Umbilical cord (tissue), 2 donors: ENCODE measurements around the gene WWOX. TPM values are rescaled to one million over a fixed set of nuclear protein-coding genes. Genes with fewer than 3 reads are reported as not detected.

Experiments
- DNase-seq: peaks from one replicate; pipeline ENCODE4 v3.0.0-alpha.2; 2015; ENCODE audit warnings: low spot score
- total RNA-seq: library from RNA; depleted of rRNA; stranded (reverse); fragments of >200 nt; gene quantifications from one replicate; pipeline ENCODE4 v1.2.3, GENCODE V29; 2014; ENCODE audit warnings: low replicate concordance; ENCODE audit not compliant: insufficient read depth

Gene WWOX
- total RNA-seq, 1 donor from 2014 or later, result 54.4 TPM

DNA sequence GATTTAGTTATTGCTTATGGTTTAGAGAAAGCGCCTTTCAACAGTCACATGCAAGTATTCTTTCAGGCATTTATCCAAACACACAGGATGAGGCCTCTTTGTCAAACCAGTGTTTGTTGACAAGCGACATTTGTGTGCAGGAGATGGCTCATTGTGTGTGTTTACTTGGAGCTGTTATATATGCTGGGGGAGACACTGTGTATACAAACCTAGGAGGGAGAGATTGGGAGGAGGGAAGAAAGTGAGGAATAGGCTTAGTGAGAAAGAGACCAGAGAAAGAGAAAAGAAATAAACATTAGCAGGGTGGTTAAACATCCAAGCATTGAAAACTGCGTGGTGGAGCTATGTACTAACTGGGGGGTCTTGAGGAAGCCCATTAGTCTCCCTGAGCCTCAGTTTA lies 1063.5 kb downstream of the WWOX start:
- no peak for DNase-seq

DNA sequence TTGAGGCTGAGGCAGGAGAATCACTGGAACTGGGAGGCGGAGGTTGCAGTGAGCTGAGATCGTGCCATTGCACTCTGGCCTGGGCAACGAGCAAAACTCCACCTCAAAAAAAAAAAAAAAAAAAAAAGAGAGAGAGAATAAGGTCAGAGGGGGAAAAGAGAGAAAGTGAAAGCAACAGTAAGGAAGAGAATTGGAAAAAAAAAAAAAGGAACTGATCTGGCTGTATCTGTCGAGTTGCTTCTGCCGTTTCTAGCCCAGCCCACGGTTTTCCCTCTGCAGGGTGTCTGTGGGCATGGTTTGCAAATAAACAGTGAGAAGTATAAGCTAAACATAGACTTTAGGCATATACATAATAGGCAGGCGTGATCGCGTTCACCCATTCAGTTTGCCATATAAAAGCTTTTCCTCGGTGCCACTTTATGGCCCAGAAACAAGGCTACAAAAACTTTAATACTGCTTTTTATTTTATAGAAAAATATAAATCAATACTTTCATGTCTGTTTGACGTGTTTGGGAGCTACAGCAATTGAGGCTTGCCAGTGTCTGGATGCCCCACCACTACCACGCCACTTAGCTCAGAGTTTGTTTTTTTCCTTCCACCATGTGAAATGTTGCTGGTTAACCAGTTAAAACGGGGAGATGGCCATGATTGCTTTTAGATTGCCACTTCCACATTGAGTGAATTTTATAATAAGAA lies 1064.4 kb downstream of the WWOX start:
- no peak for DNase-seq

GRCh38 chr16:79164388-79164995 lies 1065.0 kb downstream of the WWOX start:
- DNase-seq, result no peak

DNA sequence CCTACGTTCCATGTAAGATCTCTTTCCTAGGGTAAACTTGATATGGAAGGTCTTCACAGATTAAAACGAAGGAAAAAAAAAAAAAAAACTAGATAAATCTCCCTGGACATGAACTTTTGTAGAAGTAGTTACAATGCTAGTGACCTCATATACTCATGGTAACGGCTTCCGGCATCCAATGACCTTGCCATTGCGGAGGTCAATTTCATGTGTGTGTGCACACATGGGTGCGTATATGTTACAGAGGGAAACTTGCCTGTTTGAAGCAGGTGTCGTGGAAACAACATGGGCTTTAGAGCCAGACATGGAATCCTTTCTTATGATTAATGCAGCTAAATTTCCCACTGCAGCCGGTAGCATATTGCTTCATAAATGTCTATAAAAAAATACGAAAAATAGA lies 1065.6 kb downstream of the WWOX start:
- DNase-seq, result no peak

GRCh38 chr16:79165506-79165905 lies 1066.1 kb downstream of the WWOX start:
- no peak for DNase-seq

GRCh38 chr16:79167893-79168292 lies 1068.4 kb downstream of the WWOX start:
- no peak for DNase-seq

GRCh38 chr16:79168321-79168720 lies 1068.9 kb downstream of the WWOX start:
- DNase-seq, result no peak

DNA sequence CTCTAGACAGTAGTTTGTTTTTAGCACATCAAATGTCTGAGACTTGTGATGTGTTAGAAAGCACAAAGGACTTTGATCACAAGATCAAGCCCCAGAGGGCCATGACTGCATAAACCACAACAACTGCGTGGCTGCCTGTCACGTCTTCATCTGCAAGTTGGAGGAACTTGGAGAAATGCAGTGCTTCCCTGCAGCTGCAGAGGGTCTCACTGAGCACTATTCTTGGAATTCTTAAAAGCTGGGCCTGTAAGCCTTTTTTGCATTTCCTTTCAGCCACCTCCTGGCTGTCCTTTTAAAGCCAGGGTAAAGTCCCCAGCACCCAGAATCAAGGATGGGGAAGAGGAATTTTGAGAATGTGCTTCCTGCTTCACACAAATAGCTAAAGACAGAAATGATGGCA lies 1069.8 kb downstream of the WWOX start:
- DNase-seq, result peak; percentile 20

GRCh38 chr16:79170555-79171246 lies 1071.2 kb downstream of the WWOX start:
- peak; percentile 27 for DNase-seq

- DNase-seq, result no peak
Observed at GRCh38 chr16:79171504-79171903, 1072.0 kb downstream of the WWOX start.

GRCh38 chr16:79171931-79172705 lies 1072.7 kb downstream of the WWOX start:
- no peak for DNase-seq

DNA sequence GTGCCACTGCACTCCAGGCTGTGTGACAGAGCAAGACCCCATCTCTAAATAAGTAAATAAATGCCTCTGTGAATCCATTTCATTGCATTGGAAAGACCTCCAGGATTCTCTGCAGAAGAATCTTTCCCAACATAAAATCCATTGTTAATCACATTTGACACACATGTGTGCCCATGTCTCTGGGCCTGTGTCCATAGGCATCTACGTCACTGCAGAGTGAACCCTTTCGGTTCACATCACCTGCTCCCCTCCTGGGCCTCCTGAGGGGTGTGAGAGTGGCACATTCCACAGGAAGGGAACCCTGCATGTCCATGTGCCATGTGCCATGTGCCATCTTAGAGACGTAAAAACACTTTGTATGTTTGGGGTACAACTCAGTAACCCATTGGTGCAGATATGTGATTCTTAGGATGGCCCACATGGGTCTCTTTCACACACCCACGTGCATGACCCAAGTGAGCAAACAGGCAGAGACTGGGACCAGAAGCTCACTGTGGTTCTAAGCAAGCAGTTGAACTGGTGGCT lies 1073.6 kb downstream of the WWOX start:
- DNase-seq, result no peak

- no peak for DNase-seq
Observed at GRCh38 chr16:79173919-79174318, 1074.5 kb downstream of the WWOX start.

DNA sequence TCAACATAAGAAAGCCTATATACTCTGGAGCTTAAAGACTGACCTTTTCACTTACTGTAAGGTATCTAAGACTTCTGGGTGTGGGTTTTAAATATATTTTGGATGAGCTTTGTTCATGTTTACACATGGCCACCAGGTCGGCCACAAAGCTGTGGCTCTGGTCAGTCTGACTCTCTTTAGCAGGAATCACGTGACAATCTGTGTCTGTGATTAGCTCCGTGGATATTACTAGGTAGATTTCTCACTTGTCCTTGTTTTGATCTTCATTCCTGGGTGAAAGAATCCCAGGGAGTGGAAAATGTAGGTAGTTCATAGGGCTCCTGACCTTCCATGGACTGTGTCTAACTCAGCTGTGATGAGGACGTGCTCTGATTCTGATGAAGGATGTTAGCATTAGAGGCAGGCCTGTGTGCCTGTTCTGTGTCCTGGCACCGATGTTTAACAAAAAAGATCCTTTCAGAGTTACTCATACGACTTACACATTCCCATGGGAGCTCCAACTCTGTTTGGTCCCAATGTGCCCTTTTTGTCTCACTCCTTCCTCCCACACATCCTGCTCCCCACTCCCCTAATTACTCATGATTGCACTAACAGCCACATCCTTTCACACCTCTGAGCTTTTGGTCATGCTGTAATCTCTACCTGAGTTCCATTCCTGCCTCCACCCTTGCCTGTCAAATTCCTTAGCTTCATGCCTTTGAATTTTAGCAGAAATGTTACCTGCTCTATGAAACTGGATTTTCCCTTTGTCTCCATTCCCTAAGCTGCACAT lies 1076.0 kb downstream of the WWOX start:
- DNase-seq, result no peak

DNA sequence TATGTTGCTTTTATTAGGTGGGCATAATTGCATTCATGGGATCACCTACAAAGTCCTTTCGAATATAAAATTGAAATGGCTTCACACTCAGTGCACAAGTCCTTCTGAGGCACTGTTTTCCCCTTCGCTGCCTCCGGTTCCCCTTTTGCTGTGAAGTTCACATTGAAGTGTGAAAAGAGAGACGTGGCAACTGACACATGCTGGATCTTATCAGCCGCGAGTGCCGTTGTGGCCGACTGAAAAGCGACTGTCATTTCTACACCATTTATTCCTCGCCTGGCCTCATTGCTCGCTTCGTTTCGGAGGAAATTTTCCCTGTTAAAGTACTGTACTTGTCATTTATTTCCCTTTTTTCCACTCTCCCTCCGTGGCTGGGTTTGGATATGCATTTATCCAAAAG lies 1077.6 kb downstream of the WWOX start:
- no peak for DNase-seq

DNA sequence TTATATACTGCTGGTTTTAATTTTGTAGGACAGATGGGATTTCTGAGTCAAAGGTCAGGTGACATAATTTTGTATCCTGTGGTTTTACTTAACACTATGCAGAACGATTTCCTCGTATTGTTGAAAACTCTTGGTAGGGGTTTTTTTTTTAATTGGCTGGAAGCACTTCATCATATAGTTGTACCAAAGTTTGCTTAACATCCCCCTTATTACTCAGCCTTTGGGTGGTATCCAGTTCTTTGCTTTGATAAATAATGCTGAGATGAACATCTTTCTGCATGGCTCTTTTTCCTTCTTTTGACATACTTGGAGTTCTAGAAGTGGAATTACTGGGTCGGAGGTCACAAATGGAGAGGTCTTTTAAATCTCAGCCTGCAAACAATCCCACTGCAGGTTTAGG lies 1082.0 kb downstream of the WWOX start:
- DNase-seq, result no peak

- peak; percentile 46 for DNase-seq
Observed at GRCh38 chr16:79182616-79183015, 1083.2 kb downstream of the WWOX start.

- DNase-seq, result no peak
Observed at GRCh38 chr16:79183571-79183970, 1084.1 kb downstream of the WWOX start.

DNA sequence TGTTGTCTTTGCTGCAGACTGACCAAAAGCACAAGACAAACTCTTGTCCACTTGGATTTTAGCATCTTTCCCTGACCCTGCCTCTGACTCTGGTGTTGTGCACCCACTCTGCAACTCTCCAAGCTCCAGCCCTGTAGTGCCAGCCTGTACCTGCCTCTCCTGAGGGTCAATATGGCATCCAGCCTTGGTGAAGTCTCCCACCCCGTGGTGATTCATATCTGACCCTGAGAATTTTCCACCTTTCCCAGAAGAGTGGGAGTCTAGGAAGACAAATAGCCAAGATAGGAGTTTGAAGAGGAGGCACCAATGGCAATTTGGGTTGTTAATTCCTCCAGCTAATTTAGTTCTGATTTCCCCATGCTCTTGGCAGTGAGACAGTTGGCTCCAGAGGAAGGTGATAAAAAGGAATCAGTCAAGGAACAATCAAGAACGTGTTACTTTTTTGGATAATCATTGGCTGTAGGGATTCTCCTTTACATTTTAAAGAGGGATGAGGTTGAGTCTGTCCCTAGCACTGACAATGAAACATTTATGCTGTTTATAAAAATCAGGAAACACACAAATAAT lies 1085.1 kb downstream of the WWOX start:
- no peak for DNase-seq

DNA sequence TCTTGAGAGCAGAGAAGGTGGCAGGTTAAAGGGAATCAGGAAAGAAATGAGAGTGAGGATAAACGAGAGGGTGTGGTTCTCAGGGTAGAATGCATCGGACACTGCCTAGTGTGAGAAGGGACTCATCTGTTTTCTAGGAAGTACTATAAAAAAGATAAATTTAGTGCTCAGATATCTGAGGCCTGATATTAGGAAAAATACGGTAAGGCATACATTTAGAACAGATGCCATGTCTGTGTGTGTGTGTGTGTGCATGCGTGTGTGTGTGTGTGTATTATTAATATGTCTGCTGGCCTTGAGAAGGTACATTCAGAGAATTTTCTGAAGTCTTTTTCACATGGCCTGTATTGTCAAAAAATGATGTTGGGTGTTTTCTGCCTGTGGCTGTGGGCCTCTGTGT lies 1086.3 kb downstream of the WWOX start:
- DNase-seq, result peak; percentile 16

GRCh38 chr16:79186196-79186595 lies 1086.7 kb downstream of the WWOX start:
- peak; percentile 16 for DNase-seq
